Epithelial cell of esophagus (primary cell): ENCODE results near the gene ADAMTSL3.

ENCODE experiments used
- DNase-seq: peaks from one replicate; pipeline ENCODE4 v3.0.0; 2010; ENCODE audit warnings: low read depth
- H3K4me3 ChIP-seq: 2 replicates; pipeline ENCODE4 v1.5.1; 2011; ENCODE audit warnings: mild to moderate bottlenecking, low read length, control low read depth
- TF ChIP-seq, protein P1 (sequence below): IDR thresholded peaks from 2 replicates; pipeline ENCODE4 v1.5.1; 2011; ENCODE audit warnings: low read depth, mild to moderate bottlenecking, low read length, control low read depth, inconsistent platforms; ENCODE audit not compliant: insufficient read depth; ENCODE audit errors: missing control alignments

The ADAMTSL3 gene

DNA sequence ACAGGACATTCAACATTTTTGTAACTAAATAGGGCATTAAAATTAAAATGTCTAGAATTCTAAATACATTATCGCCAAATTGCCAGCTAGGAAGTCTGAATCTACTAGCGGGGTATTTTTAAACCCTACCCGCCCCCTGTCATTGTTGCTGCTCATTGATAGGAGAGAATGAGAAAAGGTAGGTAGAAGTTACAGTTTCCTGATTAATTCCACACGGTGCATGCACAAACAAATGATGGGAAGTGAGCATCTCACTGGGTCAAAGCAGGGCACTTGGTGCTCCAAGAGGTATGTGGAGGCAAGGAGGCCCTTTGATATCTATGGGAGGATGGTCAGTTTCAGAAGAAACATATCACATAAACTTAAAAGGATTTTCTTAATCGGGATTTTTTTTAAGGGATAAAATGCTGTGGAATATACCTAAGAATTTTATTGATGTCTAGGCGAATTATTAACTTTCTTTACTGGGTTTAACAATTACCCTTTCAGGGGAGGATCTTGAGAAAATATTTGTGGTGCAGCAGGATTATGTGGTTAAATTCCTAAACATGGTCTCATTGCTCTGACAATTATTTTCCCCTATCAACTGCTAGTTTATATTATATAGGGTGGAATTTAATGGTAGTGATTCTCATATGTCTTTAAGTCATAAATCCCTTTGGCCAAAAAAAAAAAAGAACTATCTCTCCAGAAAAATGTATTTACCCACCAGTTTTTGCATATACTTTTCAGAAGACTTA, 345.6 kb downstream of the ADAMTSL3 start:
- TF ChIP-seq, protein P1, sequence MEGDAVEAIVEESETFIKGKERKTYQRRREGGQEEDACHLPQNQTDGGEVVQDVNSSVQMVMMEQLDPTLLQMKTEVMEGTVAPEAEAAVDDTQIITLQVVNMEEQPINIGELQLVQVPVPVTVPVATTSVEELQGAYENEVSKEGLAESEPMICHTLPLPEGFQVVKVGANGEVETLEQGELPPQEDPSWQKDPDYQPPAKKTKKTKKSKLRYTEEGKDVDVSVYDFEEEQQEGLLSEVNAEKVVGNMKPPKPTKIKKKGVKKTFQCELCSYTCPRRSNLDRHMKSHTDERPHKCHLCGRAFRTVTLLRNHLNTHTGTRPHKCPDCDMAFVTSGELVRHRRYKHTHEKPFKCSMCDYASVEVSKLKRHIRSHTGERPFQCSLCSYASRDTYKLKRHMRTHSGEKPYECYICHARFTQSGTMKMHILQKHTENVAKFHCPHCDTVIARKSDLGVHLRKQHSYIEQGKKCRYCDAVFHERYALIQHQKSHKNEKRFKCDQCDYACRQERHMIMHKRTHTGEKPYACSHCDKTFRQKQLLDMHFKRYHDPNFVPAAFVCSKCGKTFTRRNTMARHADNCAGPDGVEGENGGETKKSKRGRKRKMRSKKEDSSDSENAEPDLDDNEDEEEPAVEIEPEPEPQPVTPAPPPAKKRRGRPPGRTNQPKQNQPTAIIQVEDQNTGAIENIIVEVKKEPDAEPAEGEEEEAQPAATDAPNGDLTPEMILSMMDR = no peak
- H3K4me3 ChIP-seq = no peak overlapping the region
- no peak for DNase-seq

GRCh38 chr15:84001037-84001436, 347.1 kb downstream of the ADAMTSL3 start:
- TF ChIP-seq, protein P1 = no peak
- DNase-seq = peak; percentile 85
- H3K4me3 ChIP-seq = no peak overlapping the region

- no peak for DNase-seq
- TF ChIP-seq, protein P1 = no peak
- H3K4me3 ChIP-seq = no peak overlapping the region
These were observed 347.7 kb downstream of the ADAMTSL3 start for GRCh38 chr15:84001655-84002054.

DNA sequence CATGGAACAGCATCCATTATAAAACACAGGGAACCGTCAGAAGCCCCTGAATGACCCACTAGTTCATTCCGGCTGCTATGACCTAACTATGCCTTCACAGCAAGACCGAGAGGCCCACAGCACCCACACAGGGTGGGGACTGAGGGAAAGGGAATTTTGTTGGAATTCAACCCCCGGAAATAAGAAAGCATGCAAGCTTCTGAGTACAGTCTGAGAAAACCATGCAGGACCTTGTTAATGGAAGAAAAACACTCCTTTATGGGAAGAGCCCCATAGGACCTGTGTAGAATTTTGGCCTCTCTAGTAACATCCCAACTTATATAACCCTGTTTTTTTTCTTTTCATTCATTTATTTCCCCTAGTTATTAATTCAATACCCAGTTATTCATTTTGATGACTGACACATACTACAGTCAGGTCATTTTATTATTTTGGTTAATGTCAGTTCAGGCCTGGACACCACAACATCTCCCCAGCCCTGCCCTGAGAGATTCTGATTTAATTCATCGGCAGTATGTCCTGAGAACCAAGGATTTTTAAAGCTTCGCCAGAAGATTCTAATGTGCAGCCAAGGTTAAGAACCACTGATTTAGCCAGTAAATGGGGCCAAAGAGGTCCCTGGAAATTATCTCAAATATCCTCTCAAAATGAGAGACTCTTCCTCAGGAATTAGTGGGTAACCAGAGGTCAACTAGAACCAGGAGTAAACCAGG, 350.0 kb downstream of the ADAMTSL3 start:
- no peak overlapping the region for H3K4me3 ChIP-seq
- no peak for DNase-seq
- TF ChIP-seq, protein P1 = no peak

DNA sequence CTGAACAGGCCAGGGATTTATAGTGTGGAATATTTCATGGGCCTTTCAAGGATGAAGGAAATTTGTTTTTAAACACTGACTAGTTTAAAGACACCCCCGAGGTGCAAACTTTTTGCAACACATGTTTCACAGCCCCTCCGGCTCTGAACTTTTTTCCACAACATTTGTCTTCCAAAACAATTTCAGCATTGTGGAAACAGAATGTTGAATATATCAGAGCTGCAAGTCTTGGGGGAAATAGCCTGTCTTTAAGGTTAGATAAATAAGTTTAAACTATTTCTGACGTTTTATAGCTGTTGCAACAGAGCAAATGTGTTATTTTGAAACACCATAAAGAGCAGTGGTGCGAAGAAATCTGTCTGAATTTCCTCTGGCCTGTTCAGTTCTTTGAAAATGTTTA, 352.5 kb downstream of the ADAMTSL3 start:
- TF ChIP-seq, protein P1 = no peak
- H3K4me3 ChIP-seq = no peak overlapping the region
- no peak for DNase-seq

GRCh38 chr15:84009616-84010015, 355.7 kb downstream of the ADAMTSL3 start:
- TF ChIP-seq, protein P1 = no peak
- no peak for DNase-seq

More at GRCh38 chr15:84009616-84010015, 355.7 kb downstream of the ADAMTSL3 start:
- H3K4me3 ChIP-seq = no peak overlapping the region
